ENCODE data around the gene ZNF787.

GRCh38 chr19:56152644-56153043, 31.5 kb upstream of the ZNF787 start:
- TF ChIP-seq CTCF (IDR thresholded peaks at IDR 0.05; ENCODE audit: borderline replicate concordance, extremely low read depth, low read length, poor library complexity, severe bottlenecking) (no peak), EZH2 (IDR thresholded peaks at IDR 0.05; ENCODE audit: borderline replicate concordance, low read depth, low read length, severe bottlenecking) (no peak)
